Measurements from ENCODE around the gene ELFN2. TPM values are rescaled to one million over a fixed set of nuclear protein-coding genes. Genes with fewer than 3 reads are reported as not detected.

Gene ELFN2
- total and polyA plus RNA-seq, 4 donors, result 0.62 to 6.8 (median 1.6) TPM

GRCh38 chr22:37318364-37319109 is 108.7 kb downstream of the ELFN2 start:
- no peaks in the 10 kb centered on the region for H3K36me3 ChIP-seq (ENCODE audit: control insufficient read depth in 4 of 4, insufficient read depth in 4 of 4, low read length in 4 of 4)
- 85 to 87% methylated on average over 18 of the region's 18 CpGs for WGBS, 2 donors
- no peak overlapping the region for H3K27ac ChIP-seq (ENCODE audit: low read depth in 1 of 2, low read length in 1 of 2)
- H3K27me3 ChIP-seq (ENCODE audit: control insufficient read depth in 3 of 3, insufficient read depth in 3 of 3, low read length in 2 of 3), result peaks cover 0 to 11% (median 6%) of the 10 kb centered on the region in 3 donors
- no peak for DNase-seq
- no peak overlapping the region for H3K4me3 ChIP-seq
- peaks cover 0 to 5% (median 0%) of the 10 kb centered on the region in 5 donors for H3K4me1 ChIP-seq (ENCODE audit: control insufficient read depth in 5 of 5, insufficient read depth in 5 of 5, low read length in 5 of 5)
- ATAC-seq (ENCODE audit: insufficient read depth, low FRiP score), result no peak
- no peaks in the 10 kb centered on the region for H3K9me3 ChIP-seq (ENCODE audit: control insufficient read depth in 4 of 4, insufficient read depth in 3 of 4, low read length in 3 of 4)
- no peak for TF ChIP-seq CTCF (IDR thresholded peaks at IDR 0.05; ENCODE audit: control extremely low read depth, extremely low read depth)
- H3K9ac ChIP-seq (ENCODE audit: insufficient read depth in 1 of 2, low read length in 2 of 2), result no peak overlapping the region

Other genes starting within 250 kb of the ELFN2 start
- 10 to 100 TPM in 1 of 2 donors, 1 to 10 TPM in 1; 4.4 to 14.0 TPM for gene C1QTNF6, start 239.2 kb downstream of the ELFN2 start, total RNA-seq
- gene C1QTNF6, start 239.2 kb downstream of the ELFN2 start, polyA plus RNA-seq, result 1 to 10 TPM; 3.8 to 4.3 TPM
- under 1 TPM; 0.09 to 0.11 TPM for gene SSTR3, start 215.0 kb downstream of the ELFN2 start, total RNA-seq
- gene SSTR3, start 215.0 kb downstream of the ELFN2 start, polyA plus RNA-seq, result under 1 TPM; 0.04 to 0.87 TPM
- 10 to 100 TPM; 16.7 to 81.6 TPM for gene RAC2, start 183.2 kb downstream of the ELFN2 start, total RNA-seq
- gene RAC2, start 183.2 kb downstream of the ELFN2 start, polyA plus RNA-seq, result 100 to 1,000 TPM in 1 of 2 donors, 10 to 100 TPM in 1; 28.9 to 217 TPM
- 10 to 100 TPM; 25.9 to 44.0 TPM for gene CYTH4, start 145.0 kb downstream of the ELFN2 start, total RNA-seq
- 10 to 100 TPM; 10.5 to 84.2 TPM for gene CYTH4, start 145.0 kb downstream of the ELFN2 start, polyA plus RNA-seq
- gene MFNG, start 58.9 kb upstream of the ELFN2 start, total RNA-seq, result 10 to 100 TPM; 16.9 to 45.2 TPM
- gene MFNG, start 58.9 kb upstream of the ELFN2 start, polyA plus RNA-seq, result 10 to 100 TPM; 14.3 to 46.7 TPM
- 10 to 100 TPM; 12.0 to 16.3 TPM for gene CARD10, start 91.9 kb upstream of the ELFN2 start, total RNA-seq
- gene CARD10, start 91.9 kb upstream of the ELFN2 start, polyA plus RNA-seq, result 1 to 10 TPM; 6.8 to 8.4 TPM
- 10 to 100 TPM; 23.9 to 77.0 TPM for gene CDC42EP1, start 133.0 kb upstream of the ELFN2 start, total RNA-seq
- gene CDC42EP1, start 133.0 kb upstream of the ELFN2 start, polyA plus RNA-seq, result 10 to 100 TPM; 39.8 to 64.1 TPM
- gene LGALS2, start 152.6 kb upstream of the ELFN2 start, total RNA-seq, result 1 to 10 TPM in 1 of 2 donors, under 1 TPM in 1; 0.89 to 3.1 TPM
- gene LGALS2, start 152.6 kb upstream of the ELFN2 start, polyA plus RNA-seq, result 1 to 10 TPM; 2.4 to 4.3 TPM
- 10 to 100 TPM; 62.1 to 72.4 TPM for gene GGA1, start 181.4 kb upstream of the ELFN2 start, total RNA-seq
- 10 to 100 TPM; 51.5 to 53.0 TPM for gene GGA1, start 181.4 kb upstream of the ELFN2 start, polyA plus RNA-seq
- gene SH3BP1, start 212.2 kb upstream of the ELFN2 start, total RNA-seq, result 10 to 100 TPM; 14.8 to 20.2 TPM
- gene SH3BP1, start 212.2 kb upstream of the ELFN2 start, polyA plus RNA-seq, result 10 to 100 TPM; 15.9 to 20.0 TPM
- gene PDXP, start 231.2 kb upstream of the ELFN2 start, total RNA-seq, result 1 to 10 TPM; 5.7 to 7.4 TPM
- gene PDXP, start 231.2 kb upstream of the ELFN2 start, polyA plus RNA-seq, result 1 to 10 TPM; 4.4 to 7.3 TPM
- 100 to 1,000 TPM; 347 to 797 TPM for gene LGALS1, start 248.2 kb upstream of the ELFN2 start, total RNA-seq
- gene LGALS1, start 248.2 kb upstream of the ELFN2 start, polyA plus RNA-seq, result 1,000 to 10,000 TPM; 1,097 to 1,622 TPM